PC-9 (cell line): ENCODE measurements around the gene BOK. TPM values are rescaled to one million over a fixed set of nuclear protein-coding genes. Genes with fewer than 3 reads are reported as not detected.

ENCODE experiments used
- BruUV-seq: library from RNA; stranded (reverse); fragments of 400-500 nt; replicated peaks from 2 replicates; lab custom pipeline; 2021; lab: Mats Ljungman, UMichigan
- CTCF ChIA-PET: fragments of 300-600 bp; sonication (Branson Sonifier 250); formaldehyde crosslinking; loops from one replicate; lab custom pipeline; 2022; ENCODE audit warnings: antibody characterized with exemption; lab: Charles Lee
- POLR2A ChIA-PET: fragments of 300-600 bp; sonication (Branson Sonifier 250); formaldehyde crosslinking; loops from one replicate; lab custom pipeline; 2022; ENCODE audit warnings: antibody characterized with exemption; ENCODE audit not compliant: unreplicated experiment; lab: Charles Lee
- DNase-seq, 2 experiments: peaks; one replicate each; pipeline versions ENCODE4 v3.0.0 to v3.0.0-alpha.2; 2015 to 2022; ENCODE audit warnings: mixed read lengths in 1 of 2
- H2AFZ ChIP-seq: fragments of 200-600 bp; sonication (generic); 2 replicates; pipeline ENCODE4 v1.8.1; 2017; ENCODE audit warnings: antibody characterized with exemption
- H3F3A ChIP-seq: fragments of 200-600 bp; sonication (generic); 2 replicates; pipeline ENCODE4 v1.8.1; 2017; ENCODE audit warnings: antibody characterized with exemption, mild to moderate bottlenecking, low read depth; ENCODE audit not compliant: insufficient read depth
- H3K27ac ChIP-seq: fragments of 200-600 bp; sonication (generic); 2 replicates; pipeline ENCODE4 v1.6.1; 2016; ENCODE audit warnings: mixed run types
- H3K27me3 ChIP-seq: fragments of 200-600 bp; sonication (generic); 2 replicates; pipeline ENCODE4 v1.6.1; 2016; ENCODE audit warnings: low read depth, mixed run types; ENCODE audit not compliant: insufficient read depth
- H3K36me3 ChIP-seq: fragments of 200-600 bp; sonication (generic); 2 replicates; pipeline ENCODE4 v1.6.1; 2016; ENCODE audit warnings: low read depth, mixed run types
- H3K4me1 ChIP-seq: fragments of 200-600 bp; sonication (generic); replicated peaks from 2 replicates; pipeline ENCODE4 v1.6.1; 2016; ENCODE audit warnings: mixed run types; ENCODE audit not compliant: insufficient read depth
- H3K4me2 ChIP-seq: fragments of 200-600 bp; sonication (generic); 2 replicates; pipeline ENCODE4 v1.6.1; 2017; ENCODE audit warnings: mixed run types
- H3K4me3 ChIP-seq: fragments of 200-600 bp; sonication (generic); 2 replicates; pipeline ENCODE4 v1.6.1; 2016; ENCODE audit warnings: mixed run types
- H3K79me2 ChIP-seq: fragments of 200-600 bp; sonication (generic); 2 replicates; pipeline ENCODE4 v1.6.1; 2017; ENCODE audit warnings: low read depth, mixed run types
- H3K9me2 ChIP-seq: fragments of 200-600 bp; sonication (generic); 2 replicates; pipeline ENCODE4 v1.8.1; 2017; ENCODE audit warnings: mild to moderate bottlenecking; ENCODE audit not compliant: insufficient read depth
- H3K9me3 ChIP-seq: fragments of 200-600 bp; sonication (generic); 2 replicates; pipeline ENCODE4 v1.8.1; 2016; ENCODE audit warnings: low read depth; ENCODE audit not compliant: insufficient read depth
- H4K20me1 ChIP-seq: fragments of 200-600 bp; sonication (generic); 2 replicates; pipeline ENCODE4 v1.8.1; 2017; ENCODE audit not compliant: insufficient read depth
- CTCF ChIP-seq: fragments of 200-600 bp; sonication (generic); conservative IDR thresholded peaks from 2 replicates; pipeline ENCODE4 v1.6.1; 2017; ENCODE audit warnings: mixed run types, antibody characterized with exemption, mild to moderate bottlenecking, moderate library complexity
- EZH2 ChIP-seq: fragments of 200-600 bp; sonication (generic); IDR thresholded peaks from 2 replicates; pipeline ENCODE4 v1.8.0; 2017; ENCODE audit warnings: antibody characterized with exemption, low read depth
- intact Hi-C: fragments of 100-400 bp; cut with micrococcal nuclease; formaldehyde crosslinking; loops from one replicate; pipeline ENCODE4 v1.10.0; 2022; ENCODE audit not compliant: unreplicated experiment
- total RNA-seq: library from RNA; stranded (reverse); gene quantifications from 2 replicates; pipeline ENCODE4 v1.2.3, GENCODE V29; 2021

The BOK gene
- total RNA-seq, 1 experiment from 2014 or later, result 72.8 TPM

GRCh38 chr2:241560883-241561474, 2.4 kb downstream of the BOK start:
- Histone ChIP-seq H3K79me2 (no peaks in the 10 kb centered on the region), H3K4me2 (no peak overlapping the region; the same call in 1 of the 2 replicates), H3K27me3 (no peaks in the 10 kb centered on the region), H4K20me1 (peaks cover 20% of the 10 kb centered on the region; the same call in 1 of the 2 replicates), H3F3A (0 out of 2 replicates have a peak, but pooled peaks cover 4% of the 10 kb centered on the region), H3K36me3 (no peaks in the 10 kb centered on the region), H2AFZ (no peak overlapping the region), H3K4me1 (peaks cover 17% of the 10 kb centered on the region), H3K4me3 (no peak overlapping the region), H3K27ac (no peak overlapping the region), H3K9me2 (no peaks in the 10 kb centered on the region), H3K9me3 (peaks cover 6% of the 10 kb centered on the region; the same call in 1 of the 2 replicates)
- ChIA-PET CTCF (interaction anchor here (0.6 kb wide), 1 partner anchor 37 kb away, joined by 5 read pairs; no protein-coding TSS in a partner anchor), POLR2A (interaction anchor here (1.0 kb wide), 1 partner anchor 21 kb away, joined by 3 read pairs; no protein-coding TSS in a partner anchor)
- DNase-seq, result peak in 1 of 2 experiments; percentile 46
- intact Hi-C loops, result loop anchor here (5.0 kb wide), 3 partner anchors 36 to 321 kb away; partner anchors contain the start of gene FARP2
- no TSS peak for BruUV-seq
- TF ChIP-seq CTCF, result no peak
- no peak for TF ChIP-seq EZH2

GRCh38 chr2:241561832-241562231, 3.3 kb downstream of the BOK start:
- Histone ChIP-seq H3K4me3 (no peak overlapping the region), H3F3A (0 out of 2 replicates have a peak, but pooled peaks cover 4% of the 10 kb centered on the region), H3K79me2 (no peaks in the 10 kb centered on the region), H3K9me3 (peaks cover 3% of the 10 kb centered on the region; the same call in 1 of the 2 replicates), H3K36me3 (no peaks in the 10 kb centered on the region), H3K4me1 (peaks cover 16% of the 10 kb centered on the region), H3K27me3 (no peaks in the 10 kb centered on the region), H2AFZ (no peak overlapping the region), H4K20me1 (peaks cover 20% of the 10 kb centered on the region; the same call in 1 of the 2 replicates), H3K9me2 (no peaks in the 10 kb centered on the region), H3K4me2 (peak overlapping the region; percentile 24), H3K27ac (no peak overlapping the region)
- CTCF ChIA-PET, result interaction anchor here (0.7 to 0.9 kb wide), 2 partner anchors 23 to 49 kb away, joined by 4 to 5 read pairs; no protein-coding TSS in a partner anchor
- intact Hi-C loops, result loop anchor here (1.0 to 5.0 kb wide), 4 partner anchors 35 to 320 kb away; partner anchors contain the start of genes FARP2 and STK25
- peak; percentile 68 to 98 for DNase-seq
- no TSS peak for BruUV-seq
- POLR2A ChIA-PET, result interaction anchor here (0.6 to 0.7 kb wide), 4 partner anchors 49 to 576 kb away, joined by 5 to 11 read pairs (median 6); no protein-coding TSS in a partner anchor
- TF ChIP-seq CTCF (no peak), EZH2 (no peak)

- CTCF ChIA-PET, result interaction anchor here (0.6 to 0.9 kb wide), 3 partner anchors 20 to 48 kb away, joined by 4 to 5 read pairs (median 4); no protein-coding TSS in a partner anchor
- Histone ChIP-seq H3K9me2 (no peaks in the 10 kb centered on the region), H3K36me3 (no peaks in the 10 kb centered on the region), H3F3A (0 out of 2 replicates have a peak, but pooled peaks cover 4% of the 10 kb centered on the region), H3K4me3 (no peak overlapping the region), H2AFZ (no peak overlapping the region), H3K4me1 (peaks cover 16% of the 10 kb centered on the region), H3K27me3 (no peaks in the 10 kb centered on the region), H3K9me3 (no peaks in the 10 kb centered on the region), H3K27ac (no peak overlapping the region), H4K20me1 (peaks cover 20% of the 10 kb centered on the region; the same call in 1 of the 2 replicates), H3K4me2 (peak overlapping the region; percentile 24), H3K79me2 (no peaks in the 10 kb centered on the region)
- no TSS peak for BruUV-seq
- no peak for DNase-seq
- POLR2A ChIA-PET, result interaction anchor here (0.6 to 0.7 kb wide), 4 partner anchors 49 to 576 kb away, joined by 5 to 11 read pairs (median 6); no protein-coding TSS in a partner anchor
- no peak for TF ChIP-seq CTCF
- no peak for TF ChIP-seq EZH2
- intact Hi-C loops, result loop anchor here (1.0 to 5.0 kb wide), 4 partner anchors 35 to 320 kb away; partner anchors contain the start of genes FARP2 and STK25
These were observed 3.8 kb downstream of the BOK start for GRCh38 chr2:241562269-241562891.
